ENCODE measurements around the gene EXO1.

DNA sequence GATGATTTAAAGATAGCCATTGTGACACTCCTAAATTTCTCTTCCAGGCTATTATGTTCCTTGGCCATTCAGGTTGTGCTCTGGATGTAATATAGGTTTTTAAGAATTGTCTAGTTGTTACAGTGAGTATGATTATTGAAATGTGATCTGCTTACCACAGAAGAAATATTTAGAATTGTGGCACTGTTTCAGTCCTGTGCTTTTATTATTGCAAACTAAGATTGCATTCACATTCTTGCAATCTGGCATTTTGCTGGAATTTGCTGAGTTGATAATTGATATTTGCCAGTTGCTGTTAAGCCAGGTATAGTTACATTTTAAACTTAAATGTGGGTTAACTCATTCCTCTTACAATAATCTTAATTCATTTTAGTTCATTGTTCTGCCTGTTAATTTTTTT, 22.3 kb downstream of the EXO1 start:
- TF ChIP-seq CTCF (IDR thresholded peaks at IDR 0.05) = no peak
- no peak for TF ChIP-seq POLR2A (IDR thresholded peaks at IDR 0.05)

Measured in Peyer's patch (tissue), 4 donors.